GM12891 (cell line): ENCODE measurements around the gene PANK4.

Experiments used
- POLR2A ChIP-seq: IDR thresholded peaks from 2 replicates; pipeline ENCODE4 v1.6.1; 2011; ENCODE audit warnings: low read depth, low read length, control low read depth
- POLR2AphosphoS5 ChIP-seq: IDR thresholded peaks from 2 replicates; pipeline ENCODE4 v1.6.1; 2011; ENCODE audit warnings: low read depth, low read length, control low read depth

DNA sequence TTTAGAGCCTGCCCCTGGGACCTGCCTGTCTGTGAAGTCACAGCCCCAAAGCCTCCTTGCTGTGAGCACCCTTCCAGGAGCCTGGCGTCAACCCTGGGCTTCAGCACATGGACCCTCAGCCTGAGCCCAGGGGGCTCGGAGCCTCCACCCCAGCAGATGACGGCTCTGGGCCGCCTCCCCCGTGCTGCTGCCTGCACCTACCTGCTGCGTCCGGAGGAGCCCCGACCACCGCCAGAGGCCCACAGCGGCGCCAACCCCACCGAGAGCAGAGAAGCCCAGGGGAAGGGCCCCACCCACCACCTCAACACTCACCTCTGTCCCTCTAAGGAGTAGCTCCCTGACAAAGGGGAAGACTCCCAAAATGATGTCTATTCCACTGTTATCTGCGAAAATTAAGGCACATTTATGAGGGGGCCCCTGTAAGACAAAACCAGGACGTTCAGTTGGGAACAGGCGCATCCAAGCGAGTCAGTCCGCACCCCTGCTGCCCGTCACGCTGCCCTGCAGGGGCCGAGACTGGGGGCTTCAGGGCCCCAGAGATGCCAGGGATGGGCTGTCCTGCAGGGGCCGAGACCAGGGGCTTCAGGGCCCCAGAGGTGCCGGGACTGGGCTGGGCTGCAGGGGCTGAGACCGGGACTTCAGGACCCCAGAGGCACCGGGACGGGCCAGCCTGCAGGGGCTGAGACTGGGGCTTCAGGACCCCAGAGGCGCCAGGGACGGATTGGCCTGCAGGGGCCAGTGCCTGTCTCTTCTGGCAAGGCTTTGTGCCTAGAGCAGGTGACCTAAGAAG, 15.8 kb downstream of the PANK4 start:
- TF ChIP-seq POLR2AphosphoS5 (no peak), POLR2A (no peak)
